Neural cell (in vitro differentiated cells): ENCODE measurements around the gene FBP1. TPM values are rescaled to one million over a fixed set of nuclear protein-coding genes. Genes with fewer than 3 reads are reported as not detected.

Experiments used
- H2AFZ ChIP-seq: fragments of 200-600, 300-800 bp; sonication (generic), shearing (Covaris generic); 2 replicates; pipeline ENCODE4 v1.6.0; 2014; ENCODE audit warnings: low read depth, mild to moderate bottlenecking, antibody characterized with exemption, low read length, moderate library complexity
- H3F3A ChIP-seq: fragments of 200-600 bp; shearing (Covaris generic); 2 replicates; pipeline ENCODE4 v1.6.1; 2016; ENCODE audit warnings: mild to moderate bottlenecking, moderate library complexity, mixed read lengths, antibody characterized with exemption, low read length; ENCODE audit not compliant: insufficient read depth, poor library complexity, severe bottlenecking
- H3K27ac ChIP-seq: fragments of 200-600, 300-800 bp; sonication (generic), shearing (Covaris generic); 2 replicates; pipeline ENCODE4 v1.5.1; 2014; ENCODE audit warnings: mild to moderate bottlenecking, low read length, moderate library complexity
- H3K27me3 ChIP-seq: fragments of 300-800, 200-600 bp; sonication (generic), shearing (Covaris generic); 2 replicates; pipeline ENCODE4 v1.6.0; 2014; ENCODE audit warnings: mild to moderate bottlenecking, low read depth, low read length, moderate library complexity; ENCODE audit not compliant: insufficient read depth
- H3K36me3 ChIP-seq: fragments of 300-800, 200-600 bp; sonication (generic), shearing (Covaris generic); 2 replicates; pipeline ENCODE4 v1.5.1; 2014; ENCODE audit warnings: mild to moderate bottlenecking, antibody characterized with exemption, low read length, moderate library complexity; ENCODE audit not compliant: insufficient read depth
- H3K4me2 ChIP-seq: fragments of 300-800, 200-600 bp; sonication (generic), shearing (Covaris generic); 2 replicates; pipeline ENCODE4 v1.6.0; 2014; ENCODE audit warnings: mild to moderate bottlenecking, low read length
- H3K4me3 ChIP-seq: fragments of 300-800, 200-600 bp; sonication (generic), shearing (Covaris generic); 2 replicates; pipeline ENCODE4 v1.5.1; 2014; ENCODE audit warnings: mild to moderate bottlenecking, low read length, moderate library complexity
- H3K79me2 ChIP-seq: fragments of 200-600 bp; shearing (Covaris generic); replicated peaks from 2 replicates; pipeline ENCODE4 v1.6.0; 2014; ENCODE audit warnings: mild to moderate bottlenecking, low read length, moderate library complexity; ENCODE audit not compliant: insufficient read depth
- H3K9ac ChIP-seq: fragments of 300-800, 200-600 bp; sonication (generic), shearing (Covaris generic); 2 replicates; pipeline ENCODE4 v1.6.1; 2016; ENCODE audit warnings: mild to moderate bottlenecking, low read length, mixed read lengths
- H3K9me2 ChIP-seq: fragments of 200-600 bp; shearing (Covaris generic); 2 replicates; pipeline ENCODE4 v1.6.1; 2016; ENCODE audit warnings: mild to moderate bottlenecking, low read length, mixed read lengths; ENCODE audit not compliant: insufficient read depth
- H3K9me3 ChIP-seq: fragments of 200-600, 300-800 bp; sonication (generic), shearing (Covaris generic); 2 replicates; pipeline ENCODE4 v1.6.1; 2016; ENCODE audit warnings: mild to moderate bottlenecking, mixed run types, low read length, moderate library complexity, mixed read lengths
- H4K20me1 ChIP-seq: fragments of 200-600 bp; shearing (Covaris generic); 2 replicates; pipeline ENCODE4 v1.6.1; 2016; ENCODE audit warnings: mild to moderate bottlenecking, mixed run types; ENCODE audit not compliant: insufficient read depth
- EP300 ChIP-seq: fragments of 450-650 bp; conservative IDR thresholded peaks from 2 replicates; pipeline ENCODE4 v1.6.1; 2014; ENCODE audit warnings: antibody characterized with exemption, mild to moderate bottlenecking, moderate library complexity; ENCODE audit not compliant: poor library complexity, severe bottlenecking
- EZH2 ChIP-seq: fragments of 200-600, 300-800 bp; shearing (Covaris generic), sonication (generic); IDR thresholded peaks from 2 replicates; pipeline ENCODE4 v1.6.1; 2014; ENCODE audit warnings: antibody characterized with exemption, low read length, borderline replicate concordance, mild to moderate bottlenecking; ENCODE audit not compliant: insufficient read depth, poor library complexity, severe bottlenecking
- MXI1 ChIP-seq: fragments of 450-650 bp; conservative IDR thresholded peaks from 2 replicates; pipeline ENCODE4 v1.6.1; 2014; ENCODE audit warnings: antibody characterized with exemption, mild to moderate bottlenecking; ENCODE audit not compliant: poor library complexity, severe bottlenecking
- POLR2AphosphoS5 ChIP-seq: IDR thresholded peaks from 2 replicates; pipeline ENCODE4 v1.6.1; 2012
- RAD21 ChIP-seq: fragments of 450-650 bp; conservative IDR thresholded peaks from 2 replicates; pipeline ENCODE4 v1.6.1; 2014; ENCODE audit warnings: antibody characterized with exemption, mild to moderate bottlenecking, moderate library complexity
- REST ChIP-seq: IDR thresholded peaks from 2 replicates; pipeline ENCODE4 v1.6.1; 2012; ENCODE audit warnings: borderline replicate concordance
- SMC3 ChIP-seq: fragments of 450-650 bp; conservative IDR thresholded peaks from 2 replicates; pipeline ENCODE4 v1.6.1; 2014; ENCODE audit warnings: antibody characterized with exemption, mild to moderate bottlenecking, moderate library complexity; ENCODE audit not compliant: poor library complexity
- TAF1 ChIP-seq: IDR thresholded peaks from 2 replicates; pipeline ENCODE4 v1.6.1; 2012; ENCODE audit warnings: low read depth
- polyA plus RNA-seq: library from polyadenylated mRNA; depleted of rRNA; stranded (reverse); fragments of >200 nt; gene quantifications from 2 replicates; pipeline ENCODE4 v1.2.3, GENCODE V29; 2014
- TF ChIP-seq, protein P1 (sequence below): fragments of 450-650 bp; IDR thresholded peaks from 2 replicates; pipeline ENCODE4 v1.5.1; 2014; ENCODE audit warnings: antibody characterized with exemption, mild to moderate bottlenecking, moderate library complexity; ENCODE audit not compliant: poor library complexity, severe bottlenecking

Gene FBP1
- polyA plus RNA-seq, 1 donor from 2014 or later: not detected

- Histone ChIP-seq H4K20me1 (no peaks in the 10 kb centered on the region), H3K79me2 (no peaks in the 10 kb centered on the region), H3K4me3 (no peak overlapping the region), H3K27ac (no peak overlapping the region), H3K36me3 (no peaks in the 10 kb centered on the region), H3K9ac (no peak overlapping the region), H3K9me3 (no peaks in the 10 kb centered on the region), H3K9me2 (no peaks in the 10 kb centered on the region), H2AFZ (no peak overlapping the region), H3K27me3 (no peaks in the 10 kb centered on the region), H3K4me2 (no peak overlapping the region), H3F3A (no peaks in the 10 kb centered on the region)
- TF ChIP-seq SMC3 (no peak), REST (no peak), EP300 (no peak), MXI1 (no peak), POLR2AphosphoS5 (no peak), EZH2 (no peak), TAF1 (no peak), RAD21 (no peak)
- TF ChIP-seq, protein P1, sequence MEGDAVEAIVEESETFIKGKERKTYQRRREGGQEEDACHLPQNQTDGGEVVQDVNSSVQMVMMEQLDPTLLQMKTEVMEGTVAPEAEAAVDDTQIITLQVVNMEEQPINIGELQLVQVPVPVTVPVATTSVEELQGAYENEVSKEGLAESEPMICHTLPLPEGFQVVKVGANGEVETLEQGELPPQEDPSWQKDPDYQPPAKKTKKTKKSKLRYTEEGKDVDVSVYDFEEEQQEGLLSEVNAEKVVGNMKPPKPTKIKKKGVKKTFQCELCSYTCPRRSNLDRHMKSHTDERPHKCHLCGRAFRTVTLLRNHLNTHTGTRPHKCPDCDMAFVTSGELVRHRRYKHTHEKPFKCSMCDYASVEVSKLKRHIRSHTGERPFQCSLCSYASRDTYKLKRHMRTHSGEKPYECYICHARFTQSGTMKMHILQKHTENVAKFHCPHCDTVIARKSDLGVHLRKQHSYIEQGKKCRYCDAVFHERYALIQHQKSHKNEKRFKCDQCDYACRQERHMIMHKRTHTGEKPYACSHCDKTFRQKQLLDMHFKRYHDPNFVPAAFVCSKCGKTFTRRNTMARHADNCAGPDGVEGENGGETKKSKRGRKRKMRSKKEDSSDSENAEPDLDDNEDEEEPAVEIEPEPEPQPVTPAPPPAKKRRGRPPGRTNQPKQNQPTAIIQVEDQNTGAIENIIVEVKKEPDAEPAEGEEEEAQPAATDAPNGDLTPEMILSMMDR: no peak
Measured at GRCh38 chr9:94611638-94612068, 27.7 kb downstream of the FBP1 start.

DNA sequence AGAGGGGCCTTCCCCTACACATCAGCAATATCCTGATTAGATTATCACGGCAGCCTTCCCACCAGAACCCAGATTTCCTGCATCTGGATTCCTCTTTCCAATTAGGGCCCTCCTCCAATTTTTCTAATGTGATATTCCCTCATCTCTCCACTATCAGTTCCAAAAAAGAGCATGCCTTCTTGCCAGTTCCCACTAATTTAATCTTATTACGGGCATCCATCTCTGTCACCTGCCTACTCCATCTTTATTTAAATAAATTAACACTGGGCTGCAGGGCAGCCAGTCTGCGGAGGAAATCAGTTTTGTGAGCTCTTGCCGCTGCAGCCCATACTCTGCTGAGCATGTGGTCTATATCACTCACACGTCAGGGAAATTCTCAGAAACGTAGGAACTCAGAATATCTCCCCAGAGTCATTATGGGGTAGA, 29.1 kb downstream of the FBP1 start:
- H2AFZ ChIP-seq: no peak overlapping the region
- no peaks in the 10 kb centered on the region for H4K20me1 ChIP-seq
- H3K79me2 ChIP-seq: no peaks in the 10 kb centered on the region
- H3K4me3 ChIP-seq: no peak overlapping the region
- no peak for TF ChIP-seq REST
- TF ChIP-seq SMC3: no peak
- no peak for TF ChIP-seq TAF1
- TF ChIP-seq, protein P1: no peak
- no peak for TF ChIP-seq MXI1
- no peak for TF ChIP-seq POLR2AphosphoS5
- H3K27me3 ChIP-seq: no peaks in the 10 kb centered on the region
- H3K4me2 ChIP-seq: no peak overlapping the region
- H3K9ac ChIP-seq: no peak overlapping the region
- no peaks in the 10 kb centered on the region for H3F3A ChIP-seq
- no peak overlapping the region for H3K27ac ChIP-seq
- H3K9me3 ChIP-seq: no peaks in the 10 kb centered on the region
- no peaks in the 10 kb centered on the region for H3K9me2 ChIP-seq
- H3K36me3 ChIP-seq: no peaks in the 10 kb centered on the region
